Measurements from ENCODE around the gene RBM47.
A peak's percentile ranks its signal among the peaks of the same experiment; 100 is the strongest.
"Not testable (repeated sequence)": the region's sequence is repeated elsewhere in the genome, so short reads cannot be mapped to it uniquely, and the experiment has no call there.

Gene RBM47

DNA sequence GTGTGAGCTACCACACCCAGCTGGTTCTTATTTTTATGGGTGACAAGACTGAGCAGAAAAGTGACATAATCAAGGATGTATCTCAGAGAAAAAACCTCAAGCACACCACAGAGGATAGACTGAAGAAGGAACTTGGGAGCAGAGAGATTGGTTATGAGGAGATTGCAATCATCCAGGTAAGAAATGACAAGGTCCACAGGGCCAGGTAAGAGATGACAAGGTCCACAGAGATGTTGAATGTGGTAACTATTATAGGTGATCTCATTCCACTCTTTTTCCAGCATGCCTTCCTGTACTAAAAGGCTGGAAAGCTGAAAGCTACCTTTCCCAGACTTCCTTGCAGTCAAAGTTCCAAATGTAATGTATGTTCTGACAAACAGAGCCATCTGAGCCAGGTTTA is 15.9 kb upstream of the RBM47 start:
- Mint-ChIP-seq H3K27me3 (no peaks in the 10 kb centered on the region), H3K27ac (no peak overlapping the region), H3K9me3 (no peaks in the 10 kb centered on the region), H3K4me1 (no peaks in the 10 kb centered on the region), H3K4me3 (no peak overlapping the region), H3K36me3 (no peaks in the 10 kb centered on the region)
- CTCF ChIA-PET = interaction anchor here (1.0 to 1.4 kb wide), 2 partner anchors 11 to 26 kb away, joined by 3 to 4 read pairs; no protein-coding TSS in a partner anchor
- no peak for DNase-seq

DNA sequence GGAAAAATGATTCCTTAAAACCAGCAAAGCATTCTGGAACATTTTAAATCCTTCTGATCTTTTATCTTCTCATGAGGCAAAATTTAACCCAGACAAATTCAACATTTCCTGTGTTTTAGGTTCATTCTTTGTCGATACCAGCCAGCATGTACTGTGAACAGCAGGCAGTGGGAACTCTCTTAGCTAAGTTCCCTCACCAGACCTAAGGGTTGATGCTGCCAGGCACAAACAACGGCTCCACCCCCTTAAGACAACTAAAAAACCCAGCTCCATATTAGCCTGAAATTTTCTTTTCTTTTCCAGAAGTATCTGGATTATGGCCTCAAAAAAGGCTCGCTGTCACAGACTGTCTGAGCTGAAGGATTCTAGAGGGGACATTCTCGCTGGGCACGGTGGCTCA is 2.4 kb upstream of the RBM47 start:
- Mint-ChIP-seq H3K9me3 (no peaks in the 10 kb centered on the region), H3K4me1 (peaks cover 20% of the 10 kb centered on the region), H3K27me3 (peaks cover 35% of the 10 kb centered on the region), H3K27ac (no peak overlapping the region), H3K36me3 (peaks cover 2% of the 10 kb centered on the region), H3K4me3 (no peak overlapping the region)
- CTCF ChIA-PET = interaction anchor here (0.7 kb wide), 1 partner anchor 11 kb away, joined by 4 read pairs; no protein-coding TSS in a partner anchor
- no peak for DNase-seq

DNA sequence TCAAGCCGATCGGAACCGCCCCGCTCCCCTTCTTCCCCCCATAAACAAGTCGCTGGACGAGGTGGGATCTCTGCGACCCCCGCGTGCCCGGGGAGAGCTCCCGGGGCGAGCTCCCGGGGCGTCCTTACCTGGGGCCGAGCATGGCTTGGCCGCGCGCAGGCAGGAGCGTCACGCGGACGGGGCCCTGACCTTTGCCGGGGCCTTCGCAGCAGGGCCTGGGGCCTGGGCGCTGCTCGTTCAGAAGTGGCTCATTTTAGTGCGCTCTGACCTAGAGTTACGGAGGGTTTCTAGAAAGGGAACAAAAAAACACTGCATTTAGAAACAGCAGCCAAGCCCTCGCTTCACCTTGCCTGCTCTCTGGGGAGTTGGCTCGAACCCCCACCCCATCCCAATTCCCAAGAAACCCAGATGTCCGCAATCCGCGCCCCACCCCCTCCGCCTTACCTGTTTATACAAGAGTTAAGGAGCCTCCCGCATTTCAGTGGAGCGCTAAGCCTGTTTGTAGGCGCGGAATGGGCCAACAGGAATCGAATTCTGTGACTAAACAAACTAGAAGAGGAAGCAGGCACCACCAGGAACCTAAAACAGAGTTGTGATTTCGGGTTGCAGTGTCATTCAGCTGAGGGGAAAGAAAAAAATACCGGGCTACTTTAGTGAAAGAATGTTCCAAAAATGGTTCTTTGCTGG is 814 bp upstream of the RBM47 start:
- no peaks in the 10 kb centered on the region for H3K9me3 Mint-ChIP-seq
- H3K27ac Mint-ChIP-seq = no peak overlapping the region
- peaks cover 2% of the 10 kb centered on the region for H3K36me3 Mint-ChIP-seq
- peak overlapping the region; percentile 84 for H3K4me3 Mint-ChIP-seq
- CTCF ChIA-PET = no interaction called here
- peaks cover 34% of the 10 kb centered on the region for H3K4me1 Mint-ChIP-seq
- peaks cover 40% of the 10 kb centered on the region for H3K27me3 Mint-ChIP-seq
- no peak for DNase-seq

DNA sequence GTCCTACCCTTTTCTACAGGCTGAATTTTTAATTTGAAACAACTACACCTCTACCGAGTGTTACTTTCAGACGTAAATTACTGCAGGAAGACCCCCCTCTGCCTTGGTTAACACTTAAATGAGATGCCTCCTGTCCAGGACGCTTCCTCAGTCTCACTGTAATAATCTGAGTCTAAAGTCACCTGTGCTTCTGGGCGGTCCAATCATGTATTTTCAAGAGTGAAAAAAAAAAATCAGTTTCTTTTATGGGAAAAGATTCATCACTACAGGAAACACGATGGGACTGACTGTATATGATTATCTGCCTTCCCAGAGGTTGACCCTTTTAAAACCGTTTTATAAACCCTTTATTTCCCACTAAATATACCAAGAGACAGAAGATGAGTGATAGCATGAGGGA is 776 bp downstream of the RBM47 start:
- H3K27ac Mint-ChIP-seq = no peak overlapping the region
- peaks cover 2% of the 10 kb centered on the region for H3K36me3 Mint-ChIP-seq
- peak overlapping the region; percentile 84 for H3K4me3 Mint-ChIP-seq
- no peak for DNase-seq
- peaks cover 42% of the 10 kb centered on the region for H3K27me3 Mint-ChIP-seq
- CTCF ChIA-PET = interaction anchor here (0.8 kb wide), 1 partner anchor 91 kb away, joined by 4 read pairs; no protein-coding TSS in a partner anchor
- H3K9me3 Mint-ChIP-seq = no peaks in the 10 kb centered on the region
- peaks cover 34% of the 10 kb centered on the region for H3K4me1 Mint-ChIP-seq

DNA sequence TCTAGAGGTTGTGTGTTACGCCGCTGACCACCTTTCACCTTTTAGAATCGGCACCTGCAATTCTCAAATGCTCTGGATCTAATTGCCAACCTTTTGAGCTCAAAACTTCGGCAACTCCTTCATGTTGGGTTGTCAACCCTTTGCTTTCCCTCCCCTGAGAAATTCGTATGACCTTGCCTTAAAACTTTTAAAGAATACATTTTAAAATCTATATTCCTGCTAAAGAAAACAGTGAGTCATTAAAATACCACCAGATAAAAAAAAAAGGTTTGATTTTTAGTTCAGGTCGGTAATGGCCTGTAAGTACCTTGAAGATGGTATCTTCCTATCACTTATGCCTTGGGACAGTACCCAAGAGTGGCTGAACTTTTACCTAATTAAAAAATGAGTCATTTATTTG is 1.3 kb downstream of the RBM47 start:
- Mint-ChIP-seq H3K27me3 (peaks cover 42% of the 10 kb centered on the region), H3K4me1 (peaks cover 34% of the 10 kb centered on the region), H3K4me3 (peak overlapping the region; percentile 84)
- H3K9me3 Mint-ChIP-seq, H3K27ac Mint-ChIP-seq, H3K36me3 Mint-ChIP-seq, DNase-seq, CTCF ChIA-PET: not testable (repeated sequence)

DNA sequence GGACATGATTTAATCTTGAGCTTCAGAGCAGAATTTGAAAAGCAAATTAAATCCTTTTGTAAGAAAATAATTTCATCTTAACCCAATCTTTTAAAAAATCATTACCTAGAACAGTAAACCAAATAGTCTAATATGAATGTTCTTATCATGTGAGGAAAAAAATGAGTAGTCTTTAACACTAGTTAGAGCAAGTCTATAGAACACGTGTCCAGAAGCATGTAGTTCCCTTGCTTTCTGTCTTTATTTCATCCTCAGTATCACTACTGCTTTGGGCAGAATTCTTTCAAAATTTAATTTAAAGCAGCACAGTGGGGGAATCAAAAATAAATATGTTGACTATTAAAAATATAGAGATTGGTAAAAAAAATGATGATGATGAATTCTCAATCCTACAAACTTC is 2.1 kb downstream of the RBM47 start:
- peaks cover 2% of the 10 kb centered on the region for H3K36me3 Mint-ChIP-seq
- peaks cover 46% of the 10 kb centered on the region for H3K27me3 Mint-ChIP-seq
- no peaks in the 10 kb centered on the region for H3K9me3 Mint-ChIP-seq
- no peak overlapping the region for H3K4me3 Mint-ChIP-seq
- H3K4me1 Mint-ChIP-seq = peaks cover 43% of the 10 kb centered on the region
- CTCF ChIA-PET = no interaction called here
- no peak for DNase-seq
- H3K27ac Mint-ChIP-seq = no peak overlapping the region

DNA sequence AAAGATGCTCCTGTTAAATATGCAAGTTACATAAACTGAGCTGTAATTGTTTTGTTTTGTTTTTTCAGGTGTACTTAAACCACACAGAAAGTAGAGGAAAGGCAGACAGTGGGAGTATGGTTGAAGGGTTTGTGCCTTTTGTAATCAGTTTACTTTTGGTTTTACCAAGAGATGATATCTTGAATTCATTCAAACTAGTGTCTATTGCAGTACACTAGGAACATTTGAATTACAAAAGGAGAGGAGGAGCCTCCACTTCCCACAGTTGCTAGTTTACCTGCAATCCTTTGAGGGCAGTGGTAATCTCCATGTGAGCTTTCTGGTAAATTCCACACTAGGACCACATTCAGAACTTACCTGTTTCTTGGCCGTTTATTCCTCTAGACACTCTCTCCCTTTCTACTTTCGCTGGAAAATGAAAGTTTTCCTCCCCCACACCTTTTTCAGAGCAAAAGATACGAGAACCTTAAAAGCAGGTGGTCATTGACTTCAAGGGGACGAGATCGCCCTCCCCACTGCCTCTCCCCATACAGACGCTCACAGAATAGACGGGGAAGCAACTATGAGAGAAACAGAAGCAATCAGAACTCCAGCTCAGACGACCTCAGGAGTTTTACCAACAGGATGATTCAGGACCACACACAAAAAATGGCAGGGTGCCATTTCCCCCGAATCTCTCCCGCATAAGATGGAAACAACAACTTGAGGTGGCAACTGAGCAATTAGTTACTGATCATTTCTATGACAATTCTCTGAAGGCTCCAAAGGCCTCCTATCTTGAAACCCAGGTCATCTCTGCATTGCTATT is 3.3 kb downstream of the RBM47 start:
- Mint-ChIP-seq H3K27me3 (peaks cover 40% of the 10 kb centered on the region), H3K27ac (no peak overlapping the region), H3K4me3 (no peak overlapping the region), H3K4me1 (peaks cover 55% of the 10 kb centered on the region), H3K9me3 (peaks cover 4% of the 10 kb centered on the region), H3K36me3 (peaks cover 2% of the 10 kb centered on the region)
- DNase-seq = no peak
- CTCF ChIA-PET = interaction anchor here (0.9 to 1.1 kb wide), 2 partner anchors 47 to 76 kb away, joined by 3 to 4 read pairs; no protein-coding TSS in a partner anchor

DNA sequence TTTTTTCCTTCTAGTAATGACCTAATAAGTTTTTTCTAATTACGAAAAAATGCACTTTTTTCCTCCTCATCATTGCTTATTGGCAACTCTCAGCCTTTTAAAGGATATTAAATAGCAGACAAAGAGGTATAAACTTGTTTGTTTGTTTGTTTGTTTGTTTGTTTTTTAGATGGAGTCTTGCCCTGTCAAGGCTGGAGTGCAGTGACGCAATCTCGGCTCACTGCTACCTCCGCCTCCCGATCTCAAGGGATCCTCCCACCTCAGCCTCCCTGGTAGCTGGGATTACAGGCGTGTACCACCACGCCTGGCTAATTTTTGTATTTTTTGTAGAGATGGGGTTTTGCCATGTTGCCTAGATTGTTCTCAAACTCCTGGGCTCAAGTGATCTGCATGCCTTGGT is 6.0 kb downstream of the RBM47 start:
- Mint-ChIP-seq H3K9me3 (peaks cover 4% of the 10 kb centered on the region), H3K27me3 (peaks cover 23% of the 10 kb centered on the region), H3K27ac (no peak overlapping the region), H3K4me1 (peaks cover 47% of the 10 kb centered on the region), H3K4me3 (no peak overlapping the region), H3K36me3 (peaks cover 2% of the 10 kb centered on the region)
- CTCF ChIA-PET = no interaction called here
- DNase-seq = no peak

DNA sequence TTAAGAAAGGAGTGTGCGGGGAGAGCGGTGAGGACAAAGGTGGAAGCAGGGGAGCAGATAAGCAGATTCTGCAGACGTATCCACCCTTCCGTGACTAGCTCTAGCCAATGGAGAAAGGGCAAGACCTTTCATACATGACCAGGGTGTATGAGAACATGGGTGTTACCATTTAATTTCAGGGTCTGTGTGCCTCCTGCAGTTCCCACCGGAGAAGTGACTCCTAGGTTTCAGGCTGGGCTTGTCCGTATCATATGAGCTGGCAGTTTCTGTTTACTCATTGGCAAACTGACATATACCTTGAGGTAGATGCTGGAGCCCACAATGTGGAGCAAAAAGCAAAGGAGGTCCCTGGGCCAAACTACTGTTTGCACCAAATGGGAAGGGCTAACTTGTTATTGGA is 6.8 kb downstream of the RBM47 start:
- no peak overlapping the region for H3K27ac Mint-ChIP-seq
- CTCF ChIA-PET = no interaction called here
- peaks cover 4% of the 10 kb centered on the region for H3K9me3 Mint-ChIP-seq
- H3K4me1 Mint-ChIP-seq = peaks cover 42% of the 10 kb centered on the region
- H3K4me3 Mint-ChIP-seq = no peak overlapping the region
- no peak for DNase-seq
- H3K36me3 Mint-ChIP-seq = peaks cover 2% of the 10 kb centered on the region
- peaks cover 17% of the 10 kb centered on the region for H3K27me3 Mint-ChIP-seq

DNA sequence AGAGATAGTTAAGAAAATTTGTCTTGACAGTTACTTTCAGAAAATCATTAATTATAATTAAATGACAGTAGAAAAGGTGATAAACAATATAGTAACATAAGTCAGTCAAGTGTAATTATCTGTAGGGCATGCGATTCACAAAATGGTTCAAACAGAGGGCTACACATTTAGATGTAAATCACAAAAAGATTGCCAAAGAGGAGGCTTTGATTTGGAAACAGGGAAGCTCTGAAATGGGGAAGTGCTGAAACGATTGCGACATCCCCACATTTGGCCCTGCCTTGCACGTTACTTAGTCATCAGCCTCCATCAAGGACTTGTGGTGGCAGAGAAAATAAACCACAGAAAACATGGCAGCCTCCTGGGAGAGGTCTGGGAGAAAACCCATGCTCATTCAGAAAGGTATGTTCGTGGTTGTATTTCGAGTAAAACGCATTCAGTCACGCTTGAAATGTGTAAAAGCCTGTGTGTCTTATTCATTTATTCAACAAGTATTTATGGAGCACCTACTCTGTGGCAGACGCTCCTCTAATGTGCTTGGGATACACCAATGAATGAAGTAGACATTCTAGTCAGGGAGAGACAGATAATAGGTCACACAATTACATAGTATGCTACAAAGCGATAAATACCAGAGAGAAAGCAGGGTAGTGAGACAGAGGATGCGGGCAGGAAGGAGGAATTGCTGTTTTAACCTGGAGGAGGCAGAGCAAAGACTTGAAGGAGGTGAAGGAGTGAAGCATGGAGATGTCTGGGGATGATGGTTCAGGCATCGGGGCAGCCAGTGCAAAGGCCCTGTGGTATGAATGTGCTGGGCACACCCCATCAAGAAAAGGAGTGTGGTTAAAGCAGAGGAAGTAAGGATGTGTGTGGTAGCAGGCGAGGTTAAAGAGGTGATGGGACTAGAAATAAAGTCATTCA is 7.8 kb downstream of the RBM47 start:
- CTCF ChIA-PET = interaction anchor here (0.7 kb wide), 1 partner anchor 10 kb away, joined by 4 read pairs; no protein-coding TSS in a partner anchor
- H3K9me3 Mint-ChIP-seq = peaks cover 4% of the 10 kb centered on the region
- no peak overlapping the region for H3K4me3 Mint-ChIP-seq
- peaks cover 17% of the 10 kb centered on the region for H3K27me3 Mint-ChIP-seq
- DNase-seq = peak; percentile 30
- peaks cover 37% of the 10 kb centered on the region for H3K4me1 Mint-ChIP-seq
- H3K27ac Mint-ChIP-seq = no peak overlapping the region
- no peaks in the 10 kb centered on the region for H3K36me3 Mint-ChIP-seq

DNA sequence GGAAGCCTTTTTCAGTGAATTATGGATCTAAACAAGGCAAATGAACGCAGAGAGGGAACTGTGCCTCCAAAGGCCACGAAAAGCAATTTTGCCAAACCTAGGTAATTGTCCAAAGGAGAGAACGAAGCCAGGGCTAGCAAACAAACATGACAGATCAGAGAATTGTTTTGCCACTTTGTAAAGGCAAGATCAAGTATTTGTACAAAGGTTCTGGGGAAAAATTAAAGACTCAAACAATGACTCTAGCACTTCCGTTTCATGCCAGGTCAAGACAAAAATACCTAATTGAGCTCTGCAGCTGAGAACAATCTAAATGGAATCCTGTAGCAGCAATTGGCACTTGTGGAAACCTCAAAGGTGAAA is 8.5 kb downstream of the RBM47 start:
- Mint-ChIP-seq H3K27ac (no peak overlapping the region), H3K4me3 (no peak overlapping the region)

DNA sequence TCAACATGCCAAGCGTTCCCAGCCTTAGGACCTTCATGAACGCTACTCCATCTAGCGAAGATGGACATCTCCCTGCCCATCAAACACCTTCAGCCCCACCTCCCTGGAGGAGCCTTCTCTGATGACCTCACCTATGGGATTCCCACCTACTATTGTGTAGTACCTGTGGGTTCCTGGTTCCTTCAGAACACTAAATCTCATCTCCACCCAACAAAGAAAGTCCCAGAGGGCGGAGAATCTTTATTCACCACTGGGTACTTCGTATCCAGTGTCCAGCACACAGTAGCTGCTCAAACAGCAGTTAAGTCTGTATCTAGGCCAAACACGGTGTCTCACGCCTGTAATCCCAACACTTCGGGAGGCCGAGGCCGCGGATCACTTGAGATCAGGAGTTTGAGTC is 10.1 kb downstream of the RBM47 start:
- CTCF ChIA-PET = no interaction called here
- H3K36me3 Mint-ChIP-seq = no peaks in the 10 kb centered on the region
- peaks cover 31% of the 10 kb centered on the region for H3K4me1 Mint-ChIP-seq
- DNase-seq = no peak
- H3K27me3 Mint-ChIP-seq = peaks cover 8% of the 10 kb centered on the region
- no peak overlapping the region for H3K4me3 Mint-ChIP-seq
- peaks cover 4% of the 10 kb centered on the region for H3K9me3 Mint-ChIP-seq
- H3K27ac Mint-ChIP-seq = no peak overlapping the region

More for the DNA sequence above, 8.5 kb downstream of the RBM47 start:
- H3K36me3 Mint-ChIP-seq = no peaks in the 10 kb centered on the region
- H3K4me1 Mint-ChIP-seq = peaks cover 34% of the 10 kb centered on the region
- CTCF ChIA-PET = interaction anchor here (0.7 kb wide), 1 partner anchor 11 kb away, joined by 4 read pairs; no protein-coding TSS in a partner anchor
- H3K9me3 Mint-ChIP-seq = peaks cover 4% of the 10 kb centered on the region
- H3K27me3 Mint-ChIP-seq = peaks cover 11% of the 10 kb centered on the region
- no peak for DNase-seq

DNA sequence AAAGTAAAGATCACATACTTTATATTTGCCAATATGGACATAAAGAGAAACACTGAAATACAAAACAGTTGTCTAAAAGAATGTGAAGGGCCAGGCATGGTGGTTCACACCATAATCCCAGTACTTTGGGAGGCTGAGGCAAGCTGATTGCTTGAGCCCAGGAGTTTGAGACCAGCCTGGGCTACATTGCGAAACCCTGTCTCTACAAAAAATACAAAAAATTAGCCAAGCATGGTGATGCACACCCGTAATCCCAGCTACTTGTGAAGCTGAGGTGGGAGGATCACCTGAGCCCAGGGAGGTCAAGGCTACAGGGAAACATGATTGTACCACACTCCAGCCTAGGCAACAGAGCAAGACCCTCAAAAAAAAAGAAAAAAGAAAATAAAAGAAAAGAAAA is 11.8 kb downstream of the RBM47 start:
- CTCF ChIA-PET = no interaction called here

DNA sequence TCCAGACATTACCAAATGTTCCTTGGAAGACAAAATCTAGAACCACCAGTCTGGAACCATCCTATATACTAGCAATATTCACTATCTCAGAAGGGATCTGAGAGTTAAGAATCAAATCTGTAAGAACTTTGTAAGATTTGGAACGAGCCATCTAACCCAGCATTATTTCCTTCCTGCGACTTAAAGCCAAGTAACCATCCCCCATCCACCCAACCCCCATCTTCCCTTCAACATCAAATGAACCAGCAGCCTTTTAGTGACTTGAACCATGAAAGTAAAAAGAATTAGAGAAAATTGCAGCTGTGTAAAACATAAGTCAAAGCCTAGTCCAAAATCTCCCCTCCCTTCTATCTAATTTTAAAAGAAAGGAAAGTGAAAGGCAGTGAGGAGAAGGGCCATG is 15.6 kb downstream of the RBM47 start:
- CTCF ChIA-PET = no interaction called here
- no peak overlapping the region for H3K4me3 Mint-ChIP-seq
- DNase-seq = no peak
- H3K4me1 Mint-ChIP-seq = peaks cover 24% of the 10 kb centered on the region
- H3K27ac Mint-ChIP-seq = no peak overlapping the region
- peaks cover 3% of the 10 kb centered on the region for H3K9me3 Mint-ChIP-seq
- no peaks in the 10 kb centered on the region for H3K36me3 Mint-ChIP-seq
- H3K27me3 Mint-ChIP-seq = peaks cover 4% of the 10 kb centered on the region

More for the DNA sequence above, 11.8 kb downstream of the RBM47 start:
- no peak for DNase-seq
- H3K9me3 Mint-ChIP-seq = peaks cover 6% of the 10 kb centered on the region
- H3K27me3 Mint-ChIP-seq = peaks cover 7% of the 10 kb centered on the region
- H3K4me1 Mint-ChIP-seq = peaks cover 42% of the 10 kb centered on the region
- no peak overlapping the region for H3K27ac Mint-ChIP-seq
- H3K4me3 Mint-ChIP-seq = no peak overlapping the region
- H3K36me3 Mint-ChIP-seq = no peaks in the 10 kb centered on the region

Data from activated naive CD4-positive, alpha-beta T cell treated with anti-CD3 and anti-CD28 coated beads, Interleukin-2, amount 10 ng/mL, durations not matched to agents 7 days and 5 days (primary cell).